Thyroid gland (tissue), 4 donors: Measurements from ENCODE around the gene SVEP1. TPM values are rescaled to one million over a fixed set of nuclear protein-coding genes. Genes with fewer than 3 reads are reported as not detected.

ENCODE experiments used
- DNase-seq, 2 donors: peaks; one replicate each; pipeline ENCODE4 v3.0.0-alpha.2; 2019
- H3K27ac ChIP-seq, 3 donors: fragments of 200-600 bp; sonication (generic); 1 replicate in 2 of 3; 2 replicates in 1 of 3; pipeline ENCODE4 v1.5.1; 2016 to 2019; ENCODE audit warnings: mild to moderate bottlenecking in 1 of 3, moderate library complexity in 1 of 3
- H3K27me3 ChIP-seq: fragments of 200-600 bp; sonication (generic); one replicate; pipeline ENCODE4 v1.5.1; 2019
- H3K36me3 ChIP-seq, 2 donors: fragments of 200-600 bp; sonication (generic); one replicate each; pipeline ENCODE4 v1.5.1; 2016 to 2019
- H3K4me1 ChIP-seq, 2 donors: fragments of 200-600 bp; sonication (generic); one replicate each; pipeline ENCODE4 v1.5.1; 2017 to 2019
- H3K4me3 ChIP-seq, 3 donors: fragments of 200-600 bp; sonication (generic); replicated peaks in 1 of 3; 1 replicate in 2 of 3; 2 replicates in 1 of 3; pipeline ENCODE4 v1.5.1; 2016; ENCODE audit warnings: mild to moderate bottlenecking in 1 of 3
- H3K9me3 ChIP-seq: fragments of 200-600 bp; sonication (generic); one replicate; pipeline ENCODE4 v1.5.1; 2017
- POLR2A ChIP-seq, 2 donors: fragments of 450-650 bp; IDR thresholded peaks; one replicate each; pipeline ENCODE4 v1.6.1; 2017; ENCODE audit warnings: antibody characterized with exemption in 2 of 2, mild to moderate bottlenecking in 2 of 2, moderate library complexity in 1 of 2
- WGBS, 2 donors: methylation state at CpG; one replicate each; pipeline ENCODE4 v1.1.5; 2017; 5-methylcytosine and 5-hydroxymethylcytosine counted together
- intact Hi-C: fragments of 100-400 bp; cut with DNase I; formaldehyde crosslinking; loops from one replicate; pipeline ENCODE4 v1.15.1; 2023
- total RNA-seq, 4 donors: library from RNA; depleted of rRNA; stranded (reverse); fragments of >200 nt; gene quantifications; one replicate each; pipeline ENCODE4 v1.2.3, GENCODE V29; 2016
- TF ChIP-seq, protein P1 (sequence below), 6 experiments: fragments of 200-600 bp in 3 of 6; fragments of 450-650 bp in 3 of 6; sonication (generic) in 3 of 6; IDR thresholded peaks; one replicate each; pipeline ENCODE4 v1.5.1; 2016 to 2019; ENCODE audit warnings: antibody characterized with exemption in 6 of 6, mild to moderate bottlenecking in 2 of 6, inconsistent platforms in 1 of 6, moderate library complexity in 1 of 6

SVEP1 gene
- total RNA-seq, 4 donors from 2014 or later, result 14.1 to 55.5 (median 31.9) TPM

DNA sequence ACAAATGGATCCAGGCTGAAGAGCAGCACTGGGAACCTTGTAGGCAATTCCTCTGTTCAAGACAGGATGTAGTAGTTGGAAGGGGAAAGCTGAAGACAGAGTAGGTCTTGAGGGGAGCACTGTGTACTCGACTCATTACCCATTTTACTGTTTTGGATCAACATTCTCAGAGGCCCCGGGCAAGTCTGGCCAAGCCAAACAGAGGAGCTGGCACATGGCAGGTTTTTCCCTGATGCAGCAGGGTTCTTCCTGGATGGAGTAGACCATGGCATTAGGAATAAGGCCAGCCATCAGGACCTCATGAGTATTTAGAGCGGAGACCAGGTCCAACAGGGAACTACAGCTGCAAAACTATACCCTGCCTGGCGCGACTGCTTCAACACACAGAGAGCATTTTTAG, 4.4 kb downstream of the SVEP1 start:
- intact Hi-C loops, result no loop called here
- Histone ChIP-seq H3K36me3 (no peaks in the 10 kb centered on the region), H3K9me3 (no peaks in the 10 kb centered on the region), H3K4me1 (no peaks in the 10 kb centered on the region), H3K4me3 (no peak overlapping the region), H3K27me3 (peaks cover 5% of the 10 kb centered on the region), H3K27ac (no peak overlapping the region)
- WGBS, 2 donors, result 77 to 83% methylated on average over 5 of the region's 5 CpGs
- TF ChIP-seq, protein P1, sequence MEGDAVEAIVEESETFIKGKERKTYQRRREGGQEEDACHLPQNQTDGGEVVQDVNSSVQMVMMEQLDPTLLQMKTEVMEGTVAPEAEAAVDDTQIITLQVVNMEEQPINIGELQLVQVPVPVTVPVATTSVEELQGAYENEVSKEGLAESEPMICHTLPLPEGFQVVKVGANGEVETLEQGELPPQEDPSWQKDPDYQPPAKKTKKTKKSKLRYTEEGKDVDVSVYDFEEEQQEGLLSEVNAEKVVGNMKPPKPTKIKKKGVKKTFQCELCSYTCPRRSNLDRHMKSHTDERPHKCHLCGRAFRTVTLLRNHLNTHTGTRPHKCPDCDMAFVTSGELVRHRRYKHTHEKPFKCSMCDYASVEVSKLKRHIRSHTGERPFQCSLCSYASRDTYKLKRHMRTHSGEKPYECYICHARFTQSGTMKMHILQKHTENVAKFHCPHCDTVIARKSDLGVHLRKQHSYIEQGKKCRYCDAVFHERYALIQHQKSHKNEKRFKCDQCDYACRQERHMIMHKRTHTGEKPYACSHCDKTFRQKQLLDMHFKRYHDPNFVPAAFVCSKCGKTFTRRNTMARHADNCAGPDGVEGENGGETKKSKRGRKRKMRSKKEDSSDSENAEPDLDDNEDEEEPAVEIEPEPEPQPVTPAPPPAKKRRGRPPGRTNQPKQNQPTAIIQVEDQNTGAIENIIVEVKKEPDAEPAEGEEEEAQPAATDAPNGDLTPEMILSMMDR (IDR thresholded peaks at IDR 0.05), result no peak
- no peak for TF ChIP-seq POLR2A (IDR thresholded peaks at IDR 0.05)
- DNase-seq, result no peak

DNA sequence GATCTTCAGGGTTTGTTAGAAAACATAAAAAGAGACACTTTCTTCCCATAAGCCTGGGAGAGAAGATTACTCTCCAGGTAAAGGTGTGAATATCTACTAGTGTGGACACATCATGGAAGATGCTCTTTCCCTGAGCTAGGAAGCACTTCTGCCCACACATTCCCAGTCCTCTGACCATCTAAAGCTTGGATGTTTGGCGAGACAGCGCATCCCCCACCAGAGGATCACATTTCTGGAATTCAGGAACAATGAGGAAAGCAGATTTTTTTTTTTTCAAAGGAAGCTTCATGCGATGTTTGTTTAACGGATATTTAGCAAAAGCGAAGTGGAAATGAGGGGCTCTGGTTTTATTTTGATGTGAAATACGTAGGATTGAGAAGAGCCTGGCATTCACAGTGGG, 6.2 kb downstream of the SVEP1 start:
- Histone ChIP-seq H3K4me1 (no peaks in the 10 kb centered on the region), H3K9me3 (no peaks in the 10 kb centered on the region), H3K27ac (no peak overlapping the region), H3K36me3 (no peaks in the 10 kb centered on the region), H3K27me3 (no peaks in the 10 kb centered on the region), H3K4me3 (no peak overlapping the region)
- intact Hi-C loops, result no loop called here
- whole genome bisulfite sequencing, 2 donors, result 71 to 82% methylated on average over 6 of the region's 6 CpGs
- DNase-seq, result no peak
- TF ChIP-seq POLR2A (IDR thresholded peaks at IDR 0.05), result no peak
- TF ChIP-seq, protein P1 (IDR thresholded peaks at IDR 0.05), result no peak

DNA sequence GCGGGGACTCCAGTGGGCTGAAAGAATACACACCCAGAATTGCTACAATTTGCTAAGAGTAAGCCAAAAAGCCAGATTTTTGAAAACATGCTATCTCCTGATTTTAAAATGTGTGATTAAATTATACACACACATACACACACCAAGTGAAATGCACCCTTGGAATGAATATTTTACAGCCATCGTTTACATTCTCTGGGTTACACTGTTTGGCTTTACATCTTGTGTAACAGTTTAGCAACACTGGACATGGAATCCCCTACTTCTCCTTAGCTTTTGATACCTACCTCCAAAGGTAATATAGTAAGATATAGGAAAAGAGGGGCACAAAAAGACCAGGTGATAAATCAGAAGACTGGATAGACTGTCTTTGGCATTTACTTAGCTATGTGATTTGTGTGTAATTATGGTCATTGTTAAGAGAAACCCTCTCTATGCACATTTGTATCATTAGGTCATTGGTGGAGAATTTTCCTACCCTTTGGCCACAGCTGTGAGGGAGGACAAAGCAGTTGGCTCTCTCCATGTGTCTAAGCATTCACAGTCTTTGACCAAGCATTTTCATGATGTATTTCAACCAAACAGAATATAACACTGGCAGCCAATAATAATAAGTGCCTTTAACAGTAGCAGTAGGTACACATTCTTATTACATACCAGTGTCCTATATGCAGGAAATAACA, 7.6 kb downstream of the SVEP1 start:
- no peak for TF ChIP-seq POLR2A (IDR thresholded peaks at IDR 0.05)
- TF ChIP-seq, protein P1 (IDR thresholded peaks at IDR 0.05), result no peak
- WGBS, 2 donors, result 85 to 92% methylated on average over 2 of the region's 2 CpGs
- no peaks in the 10 kb centered on the region for H3K9me3 ChIP-seq
- H3K27me3 ChIP-seq, result no peaks in the 10 kb centered on the region
- H3K36me3 ChIP-seq, result no peaks in the 10 kb centered on the region
- no peak overlapping the region for H3K4me3 ChIP-seq
- H3K4me1 ChIP-seq, result no peaks in the 10 kb centered on the region
- H3K27ac ChIP-seq, result no peak overlapping the region
- no peak for DNase-seq
- intact Hi-C loops, result no loop called here

DNA sequence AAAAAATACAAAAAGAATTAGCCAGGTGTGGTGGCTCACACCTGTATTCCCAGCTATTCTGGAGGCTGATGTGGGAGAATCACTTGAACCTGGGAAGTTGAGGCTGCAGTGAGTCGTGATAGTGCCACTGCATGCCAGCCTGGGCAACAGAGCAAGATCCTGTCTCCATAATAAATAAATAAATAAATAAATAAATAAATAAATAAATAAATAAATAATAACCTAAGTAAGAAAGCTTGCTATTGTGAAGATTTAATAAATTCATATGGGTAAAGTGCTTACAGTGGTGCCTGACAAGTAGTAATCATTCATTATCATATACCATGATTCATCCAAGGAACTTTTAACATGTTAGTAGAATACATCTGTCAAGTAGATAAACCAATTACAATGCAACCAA, 13.4 kb downstream of the SVEP1 start:
- no peak overlapping the region for H3K4me3 ChIP-seq
- intact Hi-C loops, result no loop called here
- H3K27ac ChIP-seq, result no peak overlapping the region
- DNase-seq, result no peak
- H3K9me3 ChIP-seq, result no peaks in the 10 kb centered on the region
- no peak for TF ChIP-seq POLR2A (IDR thresholded peaks at IDR 0.05)
- TF ChIP-seq, protein P1 (IDR thresholded peaks at IDR 0.05), result no peak
- WGBS, 2 donors, result 81 to 88% methylated on average over 1 of the region's 1 CpG
- no peaks in the 10 kb centered on the region for H3K27me3 ChIP-seq
- no peaks in the 10 kb centered on the region for H3K36me3 ChIP-seq
- no peaks in the 10 kb centered on the region for H3K4me1 ChIP-seq

DNA sequence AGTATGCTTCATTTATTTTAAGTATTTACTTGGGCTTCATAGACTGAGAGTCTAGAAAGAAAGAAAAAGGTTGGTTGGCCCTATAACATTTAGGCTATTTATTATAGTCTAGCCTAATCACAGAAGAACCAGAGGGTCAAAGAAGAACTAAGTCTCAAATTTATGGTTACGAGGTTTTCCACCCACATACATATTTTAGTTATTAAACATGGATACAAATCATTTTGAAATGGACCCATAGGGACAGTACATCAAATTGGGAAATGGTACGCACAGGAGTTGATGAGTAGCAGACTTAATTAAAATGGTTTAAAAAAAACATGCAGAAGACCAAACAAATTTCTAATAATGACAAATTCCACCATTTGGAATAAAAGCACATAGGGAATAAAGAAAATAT, 17.7 kb downstream of the SVEP1 start:
- Histone ChIP-seq H3K4me1 (no peaks in the 10 kb centered on the region), H3K27ac (no peak overlapping the region)

More for the DNA sequence above, 17.7 kb downstream of the SVEP1 start:
- H3K9me3 ChIP-seq, result no peaks in the 10 kb centered on the region
- intact Hi-C loops, result no loop called here
- 82 to 86% methylated on average over 2 of the region's 2 CpGs for WGBS, 2 donors
- TF ChIP-seq, protein P1 (IDR thresholded peaks at IDR 0.05), result no peak
- TF ChIP-seq POLR2A (IDR thresholded peaks at IDR 0.05), result no peak
- no peaks in the 10 kb centered on the region for H3K27me3 ChIP-seq
- DNase-seq, result no peak
- H3K36me3 ChIP-seq, result no peaks in the 10 kb centered on the region
- no peak overlapping the region for H3K4me3 ChIP-seq
